GM19193 (cell line): ENCODE measurements around the gene POMGNT1.

Experiments used
- POLR2A ChIP-seq: IDR thresholded peaks from 4 replicates; pipeline ENCODE4 v1.6.1; 2011; ENCODE audit not compliant: insufficient read depth, insufficient read length; ENCODE audit errors: extremely low read depth

Gene POMGNT1

GRCh38 chr1:46173361-46173856 lies 24.8 kb downstream of the POMGNT1 start:
- TF ChIP-seq POLR2A = no peak

DNA sequence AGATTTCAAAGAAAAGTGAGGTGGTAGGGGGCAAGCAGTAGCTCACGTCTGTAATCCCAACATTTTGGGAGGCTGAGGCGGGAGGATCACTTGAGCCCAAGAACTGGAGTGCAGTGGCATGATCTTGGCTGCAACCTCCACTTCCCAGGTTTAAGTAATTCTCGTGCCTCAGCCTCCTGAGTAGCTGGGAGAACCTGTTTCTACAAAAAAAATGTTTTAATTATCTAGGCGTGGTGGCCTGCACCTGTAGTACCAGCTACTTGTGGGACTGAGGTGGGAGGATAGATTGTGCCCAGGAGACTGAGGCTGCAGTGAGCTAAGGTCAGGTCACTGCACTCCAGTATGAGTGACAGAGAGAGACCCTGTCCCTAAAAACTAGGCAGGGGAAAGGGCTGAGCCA lies 25.9 kb downstream of the POMGNT1 start:
- no peak for TF ChIP-seq POLR2A

GRCh38 chr1:46171871-46172270 lies 26.4 kb downstream of the POMGNT1 start:
- no peak for TF ChIP-seq POLR2A

GRCh38 chr1:46171351-46171750 lies 26.9 kb downstream of the POMGNT1 start:
- no peak for TF ChIP-seq POLR2A

DNA sequence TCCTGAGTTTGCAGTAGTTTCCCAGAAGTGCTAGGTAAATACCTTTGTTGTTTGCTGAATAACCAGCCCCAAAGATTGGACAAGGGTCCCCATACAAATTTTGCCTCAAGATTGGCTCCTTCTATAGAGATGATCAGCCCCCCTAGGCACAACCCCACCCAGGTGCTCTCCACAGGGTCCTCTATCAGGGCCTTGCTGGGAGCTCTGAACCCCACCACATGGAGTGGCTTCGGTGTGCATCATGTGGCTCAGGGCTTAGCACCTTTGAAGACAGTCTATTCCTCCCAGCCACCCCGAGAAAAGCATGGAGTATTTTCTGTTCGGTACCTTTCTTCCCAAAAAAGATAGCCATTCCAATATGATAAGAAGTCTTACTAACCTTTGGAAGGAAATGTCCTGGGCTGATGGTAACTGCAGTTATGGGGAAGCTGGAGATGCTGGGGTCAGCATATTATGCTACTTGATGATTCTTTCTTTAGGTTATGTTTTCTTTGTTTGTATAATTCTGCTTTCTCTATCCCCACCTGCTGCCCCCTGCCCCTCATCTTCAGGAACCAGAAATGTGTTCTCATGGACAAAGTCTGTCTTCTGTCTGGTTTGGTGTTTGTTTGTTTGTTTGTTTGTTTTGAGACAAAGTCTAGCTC lies 28.3 kb downstream of the POMGNT1 start:
- no peak for TF ChIP-seq POLR2A

DNA sequence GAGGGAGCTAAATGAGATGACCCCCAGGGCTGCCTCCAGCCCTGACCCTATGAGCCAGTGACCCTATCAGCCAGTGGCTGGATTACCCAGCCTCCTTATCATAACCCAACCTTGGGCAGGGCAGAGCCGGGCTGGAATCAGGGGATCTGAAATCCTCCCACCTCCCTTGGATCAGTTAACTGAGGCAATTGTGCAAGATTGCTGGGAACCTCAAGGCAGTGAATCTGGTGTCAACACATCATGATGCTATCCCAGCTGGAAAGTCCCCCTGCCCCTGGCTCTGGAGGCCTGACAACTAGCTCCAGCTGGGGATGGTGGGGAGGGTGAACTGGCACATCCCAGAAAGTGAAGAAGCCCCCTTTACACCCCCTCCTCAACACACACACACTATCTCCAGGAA lies 29.8 kb downstream of the POMGNT1 start:
- TF ChIP-seq POLR2A = no peak

GRCh38 chr1:46166521-46167462 lies 31.4 kb downstream of the POMGNT1 start:
- peak; percentile 12 for TF ChIP-seq POLR2A

DNA sequence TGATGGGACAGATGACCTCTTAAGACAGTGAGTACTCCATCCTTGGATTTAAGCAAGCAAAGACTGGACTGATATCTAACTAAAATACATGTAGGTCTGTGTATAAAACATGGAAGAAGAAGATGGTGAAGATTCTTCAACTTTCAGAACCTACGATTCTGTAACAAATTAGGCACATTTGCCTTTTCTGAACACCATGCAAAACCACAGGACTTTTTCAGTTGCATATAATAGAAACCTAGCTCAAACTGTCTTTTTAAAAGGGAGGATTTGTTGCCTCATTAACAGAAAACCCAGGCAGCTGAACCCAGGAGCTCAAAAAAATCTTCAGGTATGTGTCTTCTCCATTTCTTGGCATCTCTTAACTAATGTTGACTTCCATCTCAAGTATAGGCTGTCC lies 38.0 kb downstream of the POMGNT1 start:
- TF ChIP-seq POLR2A = no peak

DNA sequence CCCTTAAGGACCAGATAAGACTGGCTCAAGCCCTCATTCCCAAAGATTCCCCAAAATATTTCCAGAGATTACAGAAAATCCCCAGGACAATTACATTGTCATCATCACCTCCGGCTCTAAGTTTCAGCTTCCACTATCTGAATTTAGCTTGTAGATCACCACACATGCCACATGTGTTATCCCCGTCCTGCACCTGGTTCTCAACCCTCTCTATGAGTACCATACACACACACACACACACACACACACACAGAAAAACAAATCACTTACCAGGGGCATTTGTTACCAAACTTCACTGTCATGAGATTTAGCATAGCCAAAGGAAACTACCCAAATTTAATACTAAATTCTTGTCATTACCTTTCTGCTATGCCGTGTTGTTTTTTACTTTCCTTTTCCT lies 38.7 kb downstream of the POMGNT1 start:
- TF ChIP-seq POLR2A = no peak

DNA sequence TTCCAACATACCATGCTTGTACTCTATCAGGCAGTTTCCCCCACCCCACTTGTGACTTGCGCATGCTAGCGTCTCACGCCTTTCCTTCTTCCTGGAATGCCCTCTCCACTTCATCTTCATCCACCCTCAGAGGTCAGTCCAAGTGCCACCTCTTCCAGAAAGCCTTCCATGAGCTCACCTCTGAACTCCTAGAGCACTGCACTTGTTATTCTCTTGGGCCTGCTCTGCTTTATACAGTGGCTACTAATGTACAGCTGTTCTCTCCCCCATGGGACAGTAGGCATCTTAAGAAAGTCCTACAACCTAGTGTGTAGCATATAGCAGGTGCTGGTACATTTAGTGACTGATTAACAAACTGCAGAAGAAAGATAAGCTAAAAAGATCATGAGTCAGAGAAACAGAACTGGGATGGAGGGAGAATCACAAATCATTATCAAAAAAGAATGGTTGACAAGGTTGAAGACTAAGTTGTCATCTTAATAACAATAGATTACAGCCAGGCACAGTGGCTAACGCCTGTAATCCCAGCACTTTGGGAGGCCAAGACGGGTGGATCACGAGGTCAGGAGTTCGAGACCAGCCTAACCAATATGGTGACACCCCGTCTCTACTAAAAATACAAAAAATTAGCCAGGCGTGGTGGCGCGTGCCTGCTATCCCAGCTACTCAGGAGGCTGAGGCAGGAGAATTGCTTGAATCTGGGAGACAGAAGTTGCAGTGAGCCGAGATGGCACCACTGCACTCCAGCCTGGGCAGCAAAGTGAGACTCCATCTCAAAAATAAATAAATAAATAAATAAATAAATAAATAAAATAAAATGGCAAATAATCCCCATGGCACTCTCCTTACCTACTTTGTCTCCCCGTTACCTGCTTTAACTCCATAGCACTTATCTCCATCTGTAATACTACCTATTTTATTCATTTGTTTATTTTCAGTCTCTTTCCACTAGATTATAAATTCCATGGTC lies 39.6 kb downstream of the POMGNT1 start:
- TF ChIP-seq POLR2A = no peak

- no peak for TF ChIP-seq POLR2A
Observed at GRCh38 chr1:46157916-46158311, 40.3 kb downstream of the POMGNT1 start.

DNA sequence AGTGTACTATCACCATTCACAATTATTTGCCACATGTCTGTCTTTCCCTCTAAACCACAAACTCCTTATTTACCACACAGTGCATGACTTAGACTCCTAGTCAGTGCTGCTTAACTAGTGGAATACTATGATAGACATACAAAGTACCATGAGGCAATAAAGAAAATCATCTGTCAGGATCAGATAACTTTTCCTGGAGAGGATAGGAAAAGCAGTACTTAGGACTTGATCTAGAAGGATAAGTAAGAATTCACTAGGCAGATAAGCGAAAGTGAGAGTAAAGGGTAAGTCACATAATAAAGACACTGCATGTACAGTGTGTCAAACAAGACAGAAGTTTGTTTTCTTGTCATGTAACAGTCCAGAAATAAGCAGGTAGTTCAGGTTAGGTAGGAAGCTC lies 44.5 kb downstream of the POMGNT1 start:
- no peak for TF ChIP-seq POLR2A

- no peak for TF ChIP-seq POLR2A
Observed at GRCh38 chr1:46153228-46153627, 45.0 kb downstream of the POMGNT1 start.

DNA sequence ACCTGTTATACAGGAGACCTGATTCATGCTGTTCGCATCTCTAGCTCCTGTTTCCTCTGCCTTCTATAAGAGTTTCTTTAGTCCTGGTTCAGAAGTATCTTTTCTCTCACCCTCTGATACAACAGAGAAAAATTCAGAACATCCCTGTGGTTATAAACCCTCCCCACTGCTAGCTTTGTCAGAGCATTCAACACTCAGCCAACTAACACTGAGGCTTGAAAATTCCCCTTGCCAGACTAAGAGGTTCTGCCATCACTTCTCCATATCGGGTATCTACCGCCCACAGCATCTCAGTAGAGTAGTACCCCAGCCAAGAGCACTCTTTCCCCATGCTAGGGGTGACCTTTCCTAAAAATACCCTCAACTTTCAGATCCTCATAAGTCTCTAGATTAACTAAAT lies 46.2 kb downstream of the POMGNT1 start:
- TF ChIP-seq POLR2A = no peak

GRCh38 chr1:46150085-46150484 lies 48.1 kb downstream of the POMGNT1 start:
- TF ChIP-seq POLR2A = no peak
